Measurements from ENCODE around the gene PGLYRP3. TPM values are rescaled to one million over a fixed set of nuclear protein-coding genes. Genes with fewer than 3 reads are reported as not detected.

PGLYRP3 gene
- total RNA-seq, 1 donor from 2014 or later, result not detected

DNA sequence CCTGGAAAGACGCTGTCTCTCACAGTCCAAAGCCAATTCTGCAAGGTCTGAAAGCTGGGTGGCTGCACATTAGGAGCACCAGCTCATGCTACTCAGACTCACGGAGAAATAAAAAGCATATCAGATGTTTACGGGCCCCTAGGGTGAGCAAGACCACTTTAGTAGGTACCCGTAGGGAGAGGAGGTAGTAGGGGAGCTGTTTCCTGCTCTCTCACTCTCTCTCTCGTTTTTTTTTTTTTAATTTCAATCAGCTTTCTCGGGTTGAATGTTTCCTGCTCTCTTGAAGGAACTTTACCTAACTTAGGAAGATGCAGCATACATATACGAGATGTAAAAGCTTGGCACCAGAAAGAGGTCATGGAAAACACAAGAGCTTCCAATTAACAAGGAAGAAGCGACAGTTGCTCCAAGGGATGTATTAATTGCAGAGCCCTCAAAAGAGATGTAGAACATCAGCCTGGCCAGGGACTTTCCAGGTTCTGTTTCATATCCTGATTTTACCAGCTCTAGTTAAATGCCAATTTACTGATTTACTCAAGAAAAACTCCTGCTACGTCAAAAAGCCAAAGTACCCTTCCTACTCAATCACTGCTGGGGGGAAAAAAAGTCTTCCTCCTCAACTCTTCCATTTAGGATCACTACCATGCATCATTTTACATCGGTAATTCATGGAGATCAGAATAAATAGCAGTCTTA is 50.1 kb downstream of the PGLYRP3 start:
- H3K4me1 Mint-ChIP-seq, result peaks cover 32% of the 10 kb centered on the region
- CTCF ChIA-PET, result interaction anchor here (1.0 to 2.2 kb wide), 6 partner anchors 15 to 42 kb away, joined by 3 to 7 read pairs (median 4); no protein-coding TSS in a partner anchor
- TF ChIP-seq, protein P1, sequence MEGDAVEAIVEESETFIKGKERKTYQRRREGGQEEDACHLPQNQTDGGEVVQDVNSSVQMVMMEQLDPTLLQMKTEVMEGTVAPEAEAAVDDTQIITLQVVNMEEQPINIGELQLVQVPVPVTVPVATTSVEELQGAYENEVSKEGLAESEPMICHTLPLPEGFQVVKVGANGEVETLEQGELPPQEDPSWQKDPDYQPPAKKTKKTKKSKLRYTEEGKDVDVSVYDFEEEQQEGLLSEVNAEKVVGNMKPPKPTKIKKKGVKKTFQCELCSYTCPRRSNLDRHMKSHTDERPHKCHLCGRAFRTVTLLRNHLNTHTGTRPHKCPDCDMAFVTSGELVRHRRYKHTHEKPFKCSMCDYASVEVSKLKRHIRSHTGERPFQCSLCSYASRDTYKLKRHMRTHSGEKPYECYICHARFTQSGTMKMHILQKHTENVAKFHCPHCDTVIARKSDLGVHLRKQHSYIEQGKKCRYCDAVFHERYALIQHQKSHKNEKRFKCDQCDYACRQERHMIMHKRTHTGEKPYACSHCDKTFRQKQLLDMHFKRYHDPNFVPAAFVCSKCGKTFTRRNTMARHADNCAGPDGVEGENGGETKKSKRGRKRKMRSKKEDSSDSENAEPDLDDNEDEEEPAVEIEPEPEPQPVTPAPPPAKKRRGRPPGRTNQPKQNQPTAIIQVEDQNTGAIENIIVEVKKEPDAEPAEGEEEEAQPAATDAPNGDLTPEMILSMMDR (IDR thresholded peaks at IDR 0.05), result no peak
- POLR2A ChIA-PET, result interaction anchor here (0.6 to 0.8 kb wide), 4 partner anchors 10 to 353 kb away, joined by 3 read pairs; no protein-coding TSS in a partner anchor
- intact Hi-C loops (cut with micrococcal nuclease), result loop anchor here (2.0 kb wide), 1 partner anchor 14 kb away; no protein-coding TSS in a partner anchor
- DNase-seq (no peak), ATAC-seq (ENCODE audit: low read depth) (peak; percentile 70)
- H3K27ac Mint-ChIP-seq, result peak overlapping the region; percentile 91
- H3K9me3 Mint-ChIP-seq, result no peaks in the 10 kb centered on the region
- H3K27me3 Mint-ChIP-seq, result peaks cover 24% of the 10 kb centered on the region
- H3K4me3 Mint-ChIP-seq, result peak overlapping the region; percentile 82
- H3K36me3 Mint-ChIP-seq (ENCODE audit: low read depth), result no peaks in the 10 kb centered on the region

GRCh38 chr1:153262070-153262366 is 50.7 kb downstream of the PGLYRP3 start:
- ChIA-PET POLR2A (interaction anchor here (0.6 kb wide), 1 partner anchor 354 kb away, joined by 3 read pairs; no protein-coding TSS in a partner anchor), CTCF (interaction anchor here (1.0 to 2.2 kb wide), 5 partner anchors 16 to 42 kb away, joined by 3 to 7 read pairs (median 5); no protein-coding TSS in a partner anchor)
- peak overlapping the region; percentile 91 for H3K27ac Mint-ChIP-seq
- H3K9me3 Mint-ChIP-seq, result no peaks in the 10 kb centered on the region
- intact Hi-C loops (cut with micrococcal nuclease), result loop anchor here (2.0 kb wide), 1 partner anchor 15 kb away; no protein-coding TSS in a partner anchor
- ATAC-seq (ENCODE audit: low read depth), result no peak
- TF ChIP-seq, protein P1 (IDR thresholded peaks at IDR 0.05), result no peak
- peak overlapping the region; percentile 82 for H3K4me3 Mint-ChIP-seq
- DNase-seq, result no peak
- peaks cover 32% of the 10 kb centered on the region for H3K4me1 Mint-ChIP-seq
- H3K36me3 Mint-ChIP-seq (ENCODE audit: low read depth), result no peaks in the 10 kb centered on the region
- peaks cover 23% of the 10 kb centered on the region for H3K27me3 Mint-ChIP-seq

- TF ChIP-seq, protein P1 (IDR thresholded peaks at IDR 0.05), result no peak
- CTCF ChIA-PET, result interaction anchor here (1.0 to 2.2 kb wide), 6 partner anchors 16 to 41 kb away, joined by 3 to 7 read pairs (median 4); no protein-coding TSS in a partner anchor
Observed at GRCh38 chr1:153261281-153262069, 51.3 kb downstream of the PGLYRP3 start.

DNA sequence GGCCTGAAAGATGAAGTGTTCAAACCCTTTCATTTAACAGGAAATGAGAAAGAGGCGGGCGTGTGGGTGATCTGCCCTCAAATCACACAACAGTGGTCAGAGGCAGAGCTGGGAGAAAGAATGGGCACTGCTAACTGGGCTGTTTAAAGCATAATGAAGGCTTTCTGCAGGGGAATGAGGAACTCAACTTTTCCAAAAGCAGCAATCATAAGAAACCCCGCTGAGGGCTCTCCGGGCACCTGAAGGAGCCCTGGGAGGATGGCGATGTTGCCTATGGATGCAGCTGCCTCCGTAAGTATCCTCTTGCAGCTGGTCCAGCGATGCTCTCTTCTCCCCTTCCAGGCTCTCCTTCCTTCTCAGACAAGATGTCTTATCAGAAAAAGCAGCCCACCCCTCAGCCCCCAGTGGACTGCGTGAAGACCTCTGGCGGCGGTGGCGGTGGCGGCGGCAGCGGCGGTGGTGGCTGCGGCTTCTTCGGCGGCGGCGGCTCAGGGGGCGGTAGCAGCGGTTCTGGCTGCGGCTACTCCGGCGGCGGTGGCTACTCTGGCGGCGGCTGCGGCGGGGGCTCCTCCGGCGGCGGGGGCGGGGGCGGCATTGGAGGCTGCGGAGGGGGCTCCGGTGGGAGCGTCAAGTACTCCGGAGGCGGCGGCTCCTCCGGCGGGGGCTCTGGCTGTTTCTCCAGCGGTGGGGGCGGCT is 52.0 kb downstream of the PGLYRP3 start:
- peak; percentile 14 for ATAC-seq (ENCODE audit: low read depth)
- Mint-ChIP-seq H3K27ac (peak overlapping the region; percentile 41), H3K27me3 (peaks cover 18% of the 10 kb centered on the region), H3K9me3 (no peaks in the 10 kb centered on the region), H3K4me1 (peaks cover 32% of the 10 kb centered on the region), H3K36me3 (ENCODE audit: low read depth) (no peaks in the 10 kb centered on the region), H3K4me3 (peak overlapping the region; percentile 82)
- TF ChIP-seq, protein P1 (IDR thresholded peaks at IDR 0.05), result no peak
- peak; percentile 33 for DNase-seq
- intact Hi-C loops (cut with micrococcal nuclease), result no loop called here
- ChIA-PET POLR2A (no interaction called here), CTCF (interaction anchor here (2.0 kb wide), 1 partner anchor 17 kb away, joined by 4 read pairs; no protein-coding TSS in a partner anchor)

More at GRCh38 chr1:153261281-153262069, 51.3 kb downstream of the PGLYRP3 start:
- peak; percentile 31 for DNase-seq
- H3K4me1 Mint-ChIP-seq, result peaks cover 32% of the 10 kb centered on the region
- H3K4me3 Mint-ChIP-seq, result peak overlapping the region; percentile 82
- H3K36me3 Mint-ChIP-seq (ENCODE audit: low read depth), result no peaks in the 10 kb centered on the region
- no peaks in the 10 kb centered on the region for H3K9me3 Mint-ChIP-seq
- H3K27me3 Mint-ChIP-seq, result peaks cover 19% of the 10 kb centered on the region
- POLR2A ChIA-PET, result no interaction called here
- intact Hi-C loops (cut with micrococcal nuclease), result loop anchor here (2.0 kb wide), 1 partner anchor 15 kb away; no protein-coding TSS in a partner anchor
- H3K27ac Mint-ChIP-seq, result peak overlapping the region; percentile 91
- peak; percentile 29 for ATAC-seq (ENCODE audit: low read depth)
